Esophagus squamous epithelium (tissue), 5 donors: ENCODE data around the gene SRGAP1. TPM values are rescaled to one million over a fixed set of nuclear protein-coding genes. Genes with fewer than 3 reads are reported as not detected.
A peak's percentile ranks its signal among the peaks of the same experiment; 100 is the strongest.

Experiments used
- DNase-seq: peaks from one replicate; lab custom pipeline; 2025; lab: John Stamatoyannopoulos, UW
- H3K27ac ChIP-seq, 4 donors: fragments of 200-600 bp; sonication (generic); one replicate each; pipeline ENCODE4 v1.5.1; 2016 to 2019; ENCODE audit warnings: mild to moderate bottlenecking in 1 of 4
- H3K27me3 ChIP-seq, 4 donors: fragments of 200-600 bp; sonication (generic); 1 replicate in 3 of 4; 2 replicates in 1 of 4; pipeline versions ENCODE4 v1.5.1 to v1.6.0; 2017 to 2021; ENCODE audit warnings: antibody characterized with exemption in 1 of 4
- H3K36me3 ChIP-seq, 3 donors: fragments of 200-600 bp; sonication (generic); one replicate each; pipeline ENCODE4 v1.5.1; 2016 to 2019
- H3K4me1 ChIP-seq, 3 donors: fragments of 200-600 bp; sonication (generic); one replicate each; pipeline ENCODE4 v1.5.1; 2017 to 2019
- H3K4me3 ChIP-seq, 4 donors: fragments of 200-600 bp; sonication (generic); 1 replicate in 3 of 4; 2 replicates in 1 of 4; pipeline ENCODE4 v1.5.1; 2016 to 2019; ENCODE audit warnings: mild to moderate bottlenecking in 2 of 4, moderate library complexity in 1 of 4
- H3K9me3 ChIP-seq, 3 donors: fragments of 200-600 bp; sonication (generic); one replicate each; pipeline ENCODE4 v1.5.1; 2016 to 2019
- POLR2A ChIP-seq, 4 donors: fragments of 450-650 bp; IDR thresholded peaks; one replicate each; pipeline ENCODE4 v1.6.1; 2017; ENCODE audit warnings: antibody characterized with exemption in 4 of 4, mild to moderate bottlenecking in 4 of 4, moderate library complexity in 3 of 4
- WGBS, 2 donors: methylation state at CpG; one replicate each; pipeline ENCODE4 v1.1.5; 2018; 5-methylcytosine and 5-hydroxymethylcytosine counted together
- intact Hi-C: fragments of 100-400 bp; cut with DNase I; formaldehyde crosslinking; loops from one replicate; pipeline ENCODE4 v1.15.0; 2022
- total RNA-seq, 4 donors: library from RNA; depleted of rRNA; stranded (reverse); fragments of >200 nt; gene quantifications; one replicate each; pipeline ENCODE4 v1.1.0, GENCODE V29; 2016
- TF ChIP-seq, protein P1 (sequence below), 6 experiments: fragments of 450-650 bp in 4 of 6; fragments of 200-600 bp in 2 of 6; sonication (generic) in 2 of 6; IDR thresholded peaks; one replicate each; pipeline ENCODE4 v1.5.1; 2016 to 2019; ENCODE audit warnings: antibody characterized with exemption in 6 of 6, mild to moderate bottlenecking in 4 of 6, moderate library complexity in 4 of 6
- donor health status: DM: yes; HTN: yes; CAD: no.

The SRGAP1 gene
- total RNA-seq, 4 donors from 2014 or later, result 2.0 to 5.3 (median 3.6) TPM

GRCh38 chr12:64036414-64036813, 191.9 kb downstream of the SRGAP1 start:
- no peaks in the 10 kb centered on the region for H3K36me3 ChIP-seq
- no peak for DNase-seq
- 70 to 88% methylated on average over 1 of the region's 1 CpG for WGBS, 2 donors
- intact Hi-C loops, result no loop called here
- H3K27ac ChIP-seq, result no peak overlapping the region
- no peaks in the 10 kb centered on the region for H3K9me3 ChIP-seq
- no peaks in the 10 kb centered on the region for H3K27me3 ChIP-seq
- no peak for TF ChIP-seq POLR2A (IDR thresholded peaks at IDR 0.05)
- TF ChIP-seq, protein P1, sequence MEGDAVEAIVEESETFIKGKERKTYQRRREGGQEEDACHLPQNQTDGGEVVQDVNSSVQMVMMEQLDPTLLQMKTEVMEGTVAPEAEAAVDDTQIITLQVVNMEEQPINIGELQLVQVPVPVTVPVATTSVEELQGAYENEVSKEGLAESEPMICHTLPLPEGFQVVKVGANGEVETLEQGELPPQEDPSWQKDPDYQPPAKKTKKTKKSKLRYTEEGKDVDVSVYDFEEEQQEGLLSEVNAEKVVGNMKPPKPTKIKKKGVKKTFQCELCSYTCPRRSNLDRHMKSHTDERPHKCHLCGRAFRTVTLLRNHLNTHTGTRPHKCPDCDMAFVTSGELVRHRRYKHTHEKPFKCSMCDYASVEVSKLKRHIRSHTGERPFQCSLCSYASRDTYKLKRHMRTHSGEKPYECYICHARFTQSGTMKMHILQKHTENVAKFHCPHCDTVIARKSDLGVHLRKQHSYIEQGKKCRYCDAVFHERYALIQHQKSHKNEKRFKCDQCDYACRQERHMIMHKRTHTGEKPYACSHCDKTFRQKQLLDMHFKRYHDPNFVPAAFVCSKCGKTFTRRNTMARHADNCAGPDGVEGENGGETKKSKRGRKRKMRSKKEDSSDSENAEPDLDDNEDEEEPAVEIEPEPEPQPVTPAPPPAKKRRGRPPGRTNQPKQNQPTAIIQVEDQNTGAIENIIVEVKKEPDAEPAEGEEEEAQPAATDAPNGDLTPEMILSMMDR (IDR thresholded peaks at IDR 0.05), result no peak
- H3K4me3 ChIP-seq, result no peak overlapping the region
- peaks cover 0 to 17% (median 3%) of the 10 kb centered on the region in 3 donors for H3K4me1 ChIP-seq

DNA sequence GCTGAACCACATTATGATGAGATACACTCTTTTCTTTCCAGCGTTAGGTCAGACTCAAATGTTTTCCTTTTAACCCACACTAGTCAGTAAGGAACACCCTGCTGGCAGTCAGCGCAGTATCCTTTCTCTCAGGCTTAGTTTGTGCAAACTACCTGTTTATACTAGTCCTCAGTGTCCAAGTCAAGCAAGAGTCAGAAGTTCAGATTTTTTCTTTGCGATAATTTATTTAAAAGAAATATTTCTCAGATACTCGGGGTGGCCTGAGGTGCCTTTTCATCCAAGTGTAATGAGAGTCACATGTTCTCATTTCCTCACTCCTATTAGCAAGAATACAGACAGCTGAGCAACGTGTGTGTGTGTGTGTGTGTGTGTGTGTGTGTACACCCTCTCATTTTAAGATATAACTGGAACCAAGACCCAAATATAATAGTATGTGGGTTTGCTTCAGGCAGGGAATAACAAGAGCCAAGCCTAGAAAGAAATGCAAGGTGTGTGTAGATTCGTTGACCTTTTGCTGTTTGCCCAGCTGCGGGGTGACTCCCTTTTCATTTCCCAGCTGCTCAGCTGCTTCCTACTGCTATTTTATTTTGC, 194.9 kb downstream of the SRGAP1 start:
- Histone ChIP-seq H3K9me3 (no peaks in the 10 kb centered on the region), H3K27me3 (no peaks in the 10 kb centered on the region), H3K27ac (peak overlapping the region in 3 of 4 donors; percentile 26 to 53 (median 41)), H3K36me3 (no peaks in the 10 kb centered on the region), H3K4me1 (peaks cover 0 to 17% (median 3%) of the 10 kb centered on the region in 3 donors), H3K4me3 (no peak overlapping the region)
- WGBS, 2 donors, result 17 to 22% methylated on average over 7 of the region's 7 CpGs
- no peak for DNase-seq
- no peak for TF ChIP-seq POLR2A (IDR thresholded peaks at IDR 0.05)
- intact Hi-C loops, result no loop called here

DNA sequence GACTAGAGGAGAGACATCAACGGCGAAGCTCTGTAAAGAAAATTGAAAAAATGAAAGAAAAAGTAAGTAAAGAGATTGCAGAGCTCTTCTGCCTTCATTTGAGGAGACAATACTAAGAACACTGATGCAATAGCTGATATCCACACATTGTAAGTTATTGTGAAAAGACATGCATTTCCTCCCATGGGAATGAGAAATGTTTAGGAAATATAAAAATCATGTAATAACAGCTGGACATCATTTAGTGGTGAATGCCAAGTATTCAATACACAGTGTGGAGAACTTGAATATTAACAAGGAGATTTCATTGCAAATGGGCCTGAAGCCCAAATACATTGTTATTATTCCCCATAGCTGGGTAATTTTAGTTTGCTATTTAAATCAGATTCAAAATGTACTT, 198.4 kb downstream of the SRGAP1 start:
- 74 to 82% methylated on average over 2 of the region's 2 CpGs for WGBS, 2 donors
- Histone ChIP-seq H3K4me3 (no peak overlapping the region), H3K27me3 (no peaks in the 10 kb centered on the region), H3K36me3 (no peaks in the 10 kb centered on the region), H3K9me3 (no peaks in the 10 kb centered on the region), H3K27ac (no peak overlapping the region), H3K4me1 (peaks cover 0 to 17% (median 3%) of the 10 kb centered on the region in 3 donors)
- no peak for TF ChIP-seq POLR2A (IDR thresholded peaks at IDR 0.05)
- TF ChIP-seq, protein P1 (IDR thresholded peaks at IDR 0.05), result no peak
- intact Hi-C loops, result no loop called here
- DNase-seq, result no peak

GRCh38 chr12:64044191-64044590, 199.7 kb downstream of the SRGAP1 start:
- no peak for TF ChIP-seq POLR2A (IDR thresholded peaks at IDR 0.05)
- TF ChIP-seq, protein P1 (IDR thresholded peaks at IDR 0.05), result no peak
- H3K9me3 ChIP-seq, result no peaks in the 10 kb centered on the region
- no peak overlapping the region for H3K27ac ChIP-seq
- H3K4me1 ChIP-seq, result peaks cover 0 to 10% (median 3%) of the 10 kb centered on the region in 3 donors
- H3K4me3 ChIP-seq, result no peak overlapping the region
- no peaks in the 10 kb centered on the region for H3K36me3 ChIP-seq
- DNase-seq, result no peak
- no peaks in the 10 kb centered on the region for H3K27me3 ChIP-seq
- intact Hi-C loops, result no loop called here
- 79 to 81% methylated on average over 1 of the region's 1 CpG for WGBS, 2 donors

GRCh38 chr12:64051057-64051456, 206.6 kb downstream of the SRGAP1 start:
- Histone ChIP-seq H3K9me3 (no peaks in the 10 kb centered on the region), H3K4me1 (no peaks in the 10 kb centered on the region), H3K36me3 (peaks cover 0 to 5% (median 0%) of the 10 kb centered on the region in 3 donors), H3K27ac (no peak overlapping the region), H3K4me3 (no peak overlapping the region), H3K27me3 (no peaks in the 10 kb centered on the region)
- TF ChIP-seq POLR2A (IDR thresholded peaks at IDR 0.05), result no peak
- TF ChIP-seq, protein P1 (IDR thresholded peaks at IDR 0.05), result no peak
- 39 to 50% methylated on average over 2 of the region's 2 CpGs for WGBS, 2 donors
- DNase-seq, result no peak
- intact Hi-C loops, result no loop called here
